K562 (cell line): Measurements from ENCODE around the gene IL17RB. TPM values are rescaled to one million over a fixed set of nuclear protein-coding genes. Genes with fewer than 3 reads are reported as not detected.

ENCODE experiments used
- ATAC-seq: fragments of 200-7000 bp; cut with Tn5 transposase; 3 replicates; pipeline ENCODE4 v1.9.1; 2020; ENCODE audit warnings: moderate library complexity
- BruUV-seq: library from RNA; stranded (reverse); fragments of 400-500 nt; replicated peaks from 2 replicates; lab custom pipeline; 2021; lab: Mats Ljungman, UMichigan
- CTCF ChIA-PET: fragments of 300-600 bp; formaldehyde crosslinking; extraction: SDS; loops from one replicate; lab custom pipeline; 2021; ENCODE audit warnings: low intra/inter-chr PET ratio; lab: Yijun Ruan, JAX
- POLR2A ChIA-PET: fragments of 300-600, 350-650 bp; sonication (Branson Sonifier 250); formaldehyde crosslinking; extraction: SDS; loops from one replicate; lab custom pipeline; 2021; ENCODE audit warnings: antibody characterized with exemption, inconsistent platforms; lab: Yijun Ruan, JAX
- DNase-seq, 4 experiments: peaks; one replicate each; pipeline versions ENCODE4 v3.0.0 to v3.0.0-alpha.2; 2011 to 2018; ENCODE audit warnings: low spot score in 3 of 4, mixed read lengths in 3 of 4; ENCODE audit errors: extremely low read depth in 1 of 4
- FAIRE-seq: peaks from 2 replicates; lab custom pipeline; 2011; peaks lifted over from hg19 to GRCh38; lab: Jason Lieb, UNC
- H2AFZ ChIP-seq: 2 replicates; pipeline ENCODE4 v1.6.0; 2011; ENCODE audit warnings: low read depth, low read length, control low read depth, inconsistent platforms
- H3K27ac ChIP-seq: fragments of 200-600 bp; 3 replicates; pipeline ENCODE4 v1.8.0; 2011; ENCODE audit warnings: low read depth, mild to moderate bottlenecking, control low read depth, inconsistent platforms, low read length, moderate library complexity, mixed read lengths; ENCODE audit errors: extremely low read depth
- H3K27me3 ChIP-seq, 2 experiments: fragments of 300-600 bp in 1 of 2; 2 replicates in 1 of 2; 3 replicates in 1 of 2; pipeline versions ENCODE4 v1.6.0 to v1.8.0; 2011; ENCODE audit warnings: inconsistent platforms in 2 of 2, low read length in 2 of 2, mild to moderate bottlenecking in 1 of 2, mixed read lengths in 1 of 2, moderate library complexity in 1 of 2; ENCODE audit not compliant: control insufficient read depth in 2 of 2, insufficient read depth in 2 of 2
- H3K36me3 ChIP-seq: fragments of 300-600 bp; 3 replicates; pipeline ENCODE4 v1.8.0; 2011; ENCODE audit warnings: mild to moderate bottlenecking, low read length, inconsistent platforms; ENCODE audit not compliant: control insufficient read depth, insufficient read depth
- H3K4me1 ChIP-seq, 2 experiments: fragments of 200-600 bp in 1 of 2; replicated peaks in 1 of 2; 2 replicates in 1 of 2; 3 replicates in 1 of 2; pipeline versions ENCODE4 v1.5.1 to v1.8.0; 2011; ENCODE audit warnings: inconsistent platforms in 2 of 2, low read length in 2 of 2, mild to moderate bottlenecking in 1 of 2, mixed read lengths in 1 of 2, moderate library complexity in 1 of 2; ENCODE audit not compliant: control insufficient read depth in 2 of 2, insufficient read depth in 2 of 2
- H3K4me2 ChIP-seq: 2 replicates; pipeline ENCODE4 v1.6.1; 2011; ENCODE audit warnings: low read length, control low read depth, inconsistent platforms, mixed read lengths; ENCODE audit not compliant: insufficient read depth
- H3K4me3 ChIP-seq: fragments of 200-600 bp; sonication (generic), shearing (Covaris generic); 2 replicates; pipeline ENCODE4 v1.5.1; 2016; ENCODE audit warnings: control low read depth, inconsistent platforms
- H3K79me2 ChIP-seq: fragments of 200-600 bp; 3 replicates; pipeline ENCODE4 v1.8.0; 2011; ENCODE audit warnings: low read length, inconsistent platforms; ENCODE audit not compliant: control insufficient read depth, insufficient read depth
- H3K9ac ChIP-seq, 2 experiments: 2 replicates each; pipeline versions ENCODE4 v1.6.0 to v1.6.1; 2011; ENCODE audit warnings: low read depth in 2 of 2, low read length in 2 of 2, control low read depth in 1 of 2, inconsistent platforms in 1 of 2, mild to moderate bottlenecking in 1 of 2, mixed read lengths in 1 of 2; ENCODE audit not compliant: insufficient read depth in 1 of 2
- H3K9me1 ChIP-seq: one replicate; pipeline ENCODE4 v1.6.0; 2011; ENCODE audit warnings: inconsistent platforms, mild to moderate bottlenecking, low read length, moderate library complexity; ENCODE audit not compliant: control insufficient read depth, insufficient read depth
- H3K9me3 ChIP-seq: replicated peaks from 2 replicates; pipeline ENCODE4 v1.5.1; 2011; ENCODE audit warnings: low read depth, low read length, inconsistent platforms; ENCODE audit not compliant: control insufficient read depth, insufficient read depth
- H4K20me1 ChIP-seq: replicated peaks from 2 replicates; pipeline ENCODE4 v1.6.1; 2011; ENCODE audit warnings: low read length, inconsistent platforms, mixed read lengths; ENCODE audit not compliant: control insufficient read depth, insufficient read depth
- HMBOX1 ChIP-seq: sonication (generic); IDR thresholded peaks from 2 replicates; pipeline ENCODE4 v1.6.1; 2016
- NFE2 ChIP-seq: IDR thresholded peaks from 2 replicates; pipeline ENCODE4 v1.6.1; 2014; ENCODE audit warnings: antibody characterized with exemption, low read depth
- whole genome bisulfite sequencing: fragments of 100-300 bp; shearing (Covaris generic); methylation state at CpG from one replicate; pipeline ENCODE4 v1.1.6; 2016; ENCODE audit warnings: low coverage, mixed read lengths; ENCODE audit not compliant: insufficient coverage; ENCODE audit errors: missing lambda C conversion rate; 5-methylcytosine and 5-hydroxymethylcytosine counted together
- in situ Hi-C: fragments of 300-500 bp; cut with MboI; formaldehyde crosslinking; loops from 4 replicates; pipeline ENCODE4 v1.15.0; 2018; ENCODE audit warnings: inconsistent platforms, mixed read lengths
- intact Hi-C: fragments of 100-400 bp; cut with micrococcal nuclease; formaldehyde crosslinking; loops from 2 replicates; pipeline ENCODE4 v1.14.2; 2022
- polyA plus RNA-seq, 8 experiments: library from polyadenylated mRNA; depleted of rRNA in 4 of 8; stranded (reverse) in 5 of 8; unstranded in 3 of 8; fragments of >200 nt; fragmentation: Nextera tagmentation in 2 of 8; fragmentation: Illumina TruSeq in 1 of 8; extraction: Ambion mirVana in 2 of 8; extraction: Trizol in 1 of 8; gene quantifications; 2 replicates each; pipeline versions ENCODE4 v1.2.1 to v1.2.3, GENCODE V29; 2011 to 2014; ENCODE audit warnings: inconsistent platforms in 1 of 8, missing spikeins in 1 of 8
- total RNA-seq, 7 experiments: library from RNA; depleted of rRNA in 6 of 7; stranded (reverse); fragments of >200 nt in 6 of 7; fragmentation: Illumina TruSeq in 2 of 7; extraction: Trizol in 2 of 7; gene quantifications; 2 replicates each; pipeline versions ENCODE4 v1.2.1 to v1.2.3, GENCODE V29; 2011 to 2021; ENCODE audit warnings: low replicate concordance in 1 of 7

Gene IL17RB
- total and polyA plus RNA-seq, 9 of the 15 experiments (the other 6 are each of a cell fraction or from before 2014, with no cell fraction given), result 1.1 to 4.1 (median 1.7) TPM

GRCh38 chr3:53880396-53881345 is 34.3 kb downstream of the IL17RB start:
- CTCF ChIA-PET, result interaction anchor here (0.6 kb wide), 1 partner anchor 521 kb away, joined by 3 read pairs; no protein-coding TSS in a partner anchor
- Histone ChIP-seq H3K27me3 (no peaks in the 10 kb centered on the region), H3K9ac (peak overlapping the region; percentile 52 to 78; a peak in 3 of 4 replicates), H2AFZ (peak overlapping the region; percentile 95), H3K36me3 (peaks cover 55% of the 10 kb centered on the region), H4K20me1 (no peaks in the 10 kb centered on the region), H3K4me3 (peak overlapping the region; percentile 85)
- intact Hi-C loops, result no loop called here
- ATAC-seq (0 out of 3 replicates have a peak, but pooled peaks have one; percentile 7), DNase-seq (no peak)
- 54% methylated on average over 10 of the region's 10 CpGs for WGBS
- POLR2A ChIA-PET, result interaction anchor here (1.4 kb wide), 1 partner anchor 11 kb away, joined by 5 read pairs; the partner anchor contains the start of gene SELENOK
- TF ChIP-seq NFE2, result no peak
- TF ChIP-seq HMBOX1, result peak; percentile 97
- TF ChIP-seq, all 486 proteins: peak for 1
- H3K27ac ChIP-seq, result peak overlapping the region; percentile 85; the same call in 2 of the 3 replicates
- no peaks in the 10 kb centered on the region for H3K9me1 ChIP-seq
- H3K79me2 ChIP-seq, result peaks cover 14% of the 10 kb centered on the region
- no TSS peak for BruUV-seq
- in situ Hi-C loops, result no loop called here
- FAIRE-seq, result no peak
- H3K9me3 ChIP-seq, result no peaks in the 10 kb centered on the region
- peak overlapping the region; percentile 94 for H3K4me2 ChIP-seq
- H3K4me1 ChIP-seq, result peaks cover 5 to 8% of the 10 kb centered on the region in 2 experiments; a peak in 4 of 5 replicates
